Liver (tissue), 3 donors: ENCODE measurements around the gene PTPRN2.

ENCODE experiments used
- CTCF ChIP-seq: fragments of 150-350 bp; IDR thresholded peaks from 2 replicates; pipeline ENCODE4 v1.5.1; 2017; ENCODE audit warnings: improper control_type of control experiment, low read depth, low read length; ENCODE audit not compliant: missing input control
- GABPA ChIP-seq, 2 donors: IDR thresholded peaks in 1 of 2; conservative IDR thresholded peaks in 1 of 2; 2 replicates each; pipeline ENCODE4 v1.6.1; 2016; ENCODE audit warnings: antibody characterized with exemption in 2 of 2, mild to moderate bottlenecking in 1 of 2, moderate library complexity in 1 of 2
- HNF4G ChIP-seq: IDR thresholded peaks from 2 replicates; pipeline ENCODE4 v1.6.1; 2016; ENCODE audit warnings: antibody characterized with exemption
- JUND ChIP-seq, 2 donors: IDR thresholded peaks; 2 replicates each; pipeline ENCODE4 v1.6.1; 2016; ENCODE audit warnings: antibody characterized with exemption in 2 of 2
- RAD21 ChIP-seq, 2 donors: IDR thresholded peaks; 2 replicates each; pipeline ENCODE4 v1.6.1; 2016; ENCODE audit warnings: antibody characterized with exemption in 2 of 2, mild to moderate bottlenecking in 2 of 2
- RXRA ChIP-seq, 2 donors: IDR thresholded peaks; 2 replicates each; pipeline ENCODE4 v1.6.1; 2017 to 2018; ENCODE audit warnings: antibody characterized with exemption in 2 of 2, mild to moderate bottlenecking in 1 of 2
- SP1 ChIP-seq: IDR thresholded peaks from 2 replicates; pipeline ENCODE4 v1.6.1; 2018; ENCODE audit warnings: antibody characterized with exemption, mild to moderate bottlenecking
- TAF1 ChIP-seq: conservative IDR thresholded peaks from 2 replicates; pipeline ENCODE4 v1.6.1; 2016; ENCODE audit warnings: antibody characterized with exemption, mild to moderate bottlenecking
- YY1 ChIP-seq: IDR thresholded peaks from 2 replicates; pipeline ENCODE4 v1.6.1; 2016; ENCODE audit warnings: antibody characterized with exemption, mild to moderate bottlenecking
- TF ChIP-seq, protein P1 (sequence below): IDR thresholded peaks from 2 replicates; pipeline ENCODE4 v1.6.1; 2016; ENCODE audit warnings: antibody characterized with exemption
- TF ChIP-seq, protein P2 (sequence below): IDR thresholded peaks from 2 replicates; pipeline ENCODE4 v1.6.1; 2016; ENCODE audit warnings: antibody characterized with exemption, mild to moderate bottlenecking
- donor health status: healthy.
- donor health status: healthy.

- TF ChIP-seq CTCF (no peak), GABPA (IDR thresholded peaks at IDR 0.05 in 1 of 2, conservative IDR thresholded peaks at IDR 0.05 in 1 of 2) (no peak), TAF1 (no peak), RAD21 (IDR thresholded peaks at IDR 0.05) (no peak), RXRA (IDR thresholded peaks at IDR 0.05) (no peak), HNF4G (no peak), JUND (IDR thresholded peaks at IDR 0.05) (no peak), SP1 (no peak), YY1 (no peak)
- TF ChIP-seq, protein P1, sequence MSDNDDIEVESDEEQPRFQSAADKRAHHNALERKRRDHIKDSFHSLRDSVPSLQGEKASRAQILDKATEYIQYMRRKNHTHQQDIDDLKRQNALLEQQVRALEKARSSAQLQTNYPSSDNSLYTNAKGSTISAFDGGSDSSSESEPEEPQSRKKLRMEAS: no peak
- TF ChIP-seq, protein P2, sequence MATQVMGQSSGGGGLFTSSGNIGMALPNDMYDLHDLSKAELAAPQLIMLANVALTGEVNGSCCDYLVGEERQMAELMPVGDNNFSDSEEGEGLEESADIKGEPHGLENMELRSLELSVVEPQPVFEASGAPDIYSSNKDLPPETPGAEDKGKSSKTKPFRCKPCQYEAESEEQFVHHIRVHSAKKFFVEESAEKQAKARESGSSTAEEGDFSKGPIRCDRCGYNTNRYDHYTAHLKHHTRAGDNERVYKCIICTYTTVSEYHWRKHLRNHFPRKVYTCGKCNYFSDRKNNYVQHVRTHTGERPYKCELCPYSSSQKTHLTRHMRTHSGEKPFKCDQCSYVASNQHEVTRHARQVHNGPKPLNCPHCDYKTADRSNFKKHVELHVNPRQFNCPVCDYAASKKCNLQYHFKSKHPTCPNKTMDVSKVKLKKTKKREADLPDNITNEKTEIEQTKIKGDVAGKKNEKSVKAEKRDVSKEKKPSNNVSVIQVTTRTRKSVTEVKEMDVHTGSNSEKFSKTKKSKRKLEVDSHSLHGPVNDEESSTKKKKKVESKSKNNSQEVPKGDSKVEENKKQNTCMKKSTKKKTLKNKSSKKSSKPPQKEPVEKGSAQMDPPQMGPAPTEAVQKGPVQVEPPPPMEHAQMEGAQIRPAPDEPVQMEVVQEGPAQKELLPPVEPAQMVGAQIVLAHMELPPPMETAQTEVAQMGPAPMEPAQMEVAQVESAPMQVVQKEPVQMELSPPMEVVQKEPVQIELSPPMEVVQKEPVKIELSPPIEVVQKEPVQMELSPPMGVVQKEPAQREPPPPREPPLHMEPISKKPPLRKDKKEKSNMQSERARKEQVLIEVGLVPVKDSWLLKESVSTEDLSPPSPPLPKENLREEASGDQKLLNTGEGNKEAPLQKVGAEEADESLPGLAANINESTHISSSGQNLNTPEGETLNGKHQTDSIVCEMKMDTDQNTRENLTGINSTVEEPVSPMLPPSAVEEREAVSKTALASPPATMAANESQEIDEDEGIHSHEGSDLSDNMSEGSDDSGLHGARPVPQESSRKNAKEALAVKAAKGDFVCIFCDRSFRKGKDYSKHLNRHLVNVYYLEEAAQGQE: no peak
Observed at GRCh38 chr7:158479021-158479663, 108.5 kb downstream of the PTPRN2 start.
